Measurements from ENCODE around the gene TRPM6. TPM values are rescaled to one million over a fixed set of nuclear protein-coding genes. Genes with fewer than 3 reads are reported as not detected.

TRPM6 gene
- total RNA-seq, 2 donors from 2014 or later: 0.41 to 1.3 TPM

- H3K4me3 ChIP-seq: no peak overlapping the region
- DNase-seq (ENCODE audit: low spot score): no peak
- no peaks in the 10 kb centered on the region for H3K4me1 ChIP-seq (ENCODE audit: control insufficient read depth in 1 of 2, low read depth in 2 of 2)
- H3K36me3 ChIP-seq: no peaks in the 10 kb centered on the region
- TF ChIP-seq CTCF (IDR thresholded peaks at IDR 0.05): no peak
- no peak overlapping the region for H3K27ac ChIP-seq
- H3K27me3 ChIP-seq (replicated peaks; ENCODE audit: insufficient read depth): no peaks in the 10 kb centered on the region
- no peaks in the 10 kb centered on the region for H3K9me3 ChIP-seq
- ATAC-seq (ENCODE audit: insufficient number of reproducible peaks, low FRiP score, low read depth): no peak
Observed at GRCh38 chr9:74838351-74838750, 49.4 kb downstream of the TRPM6 start.

- DNase-seq (ENCODE audit: low spot score): no peak
- Histone ChIP-seq H3K9me3 (no peaks in the 10 kb centered on the region), H3K4me3 (no peak overlapping the region), H3K36me3 (no peaks in the 10 kb centered on the region), H3K27me3 (replicated peaks; ENCODE audit: insufficient read depth) (no peaks in the 10 kb centered on the region), H3K27ac (no peak overlapping the region), H3K4me1 (ENCODE audit: control insufficient read depth in 1 of 2, low read depth in 2 of 2) (no peaks in the 10 kb centered on the region)
- TF ChIP-seq CTCF (IDR thresholded peaks at IDR 0.05): no peak
- no peak for ATAC-seq (ENCODE audit: insufficient number of reproducible peaks, low FRiP score, low read depth)
Observed at GRCh38 chr9:74824654-74825053, 63.1 kb downstream of the TRPM6 start.

- DNase-seq (ENCODE audit: low spot score): no peak
- no peaks in the 10 kb centered on the region for H3K9me3 ChIP-seq
- no peak for ATAC-seq (ENCODE audit: insufficient number of reproducible peaks, low FRiP score, low read depth)
- no peaks in the 10 kb centered on the region for H3K4me1 ChIP-seq (ENCODE audit: control insufficient read depth in 1 of 2, low read depth in 2 of 2)
- no peaks in the 10 kb centered on the region for H3K36me3 ChIP-seq
- H3K27ac ChIP-seq: no peak overlapping the region
- no peak for TF ChIP-seq CTCF (IDR thresholded peaks at IDR 0.05)
- H3K4me3 ChIP-seq: no peak overlapping the region
- no peaks in the 10 kb centered on the region for H3K27me3 ChIP-seq (replicated peaks; ENCODE audit: insufficient read depth)
Observed at GRCh38 chr9:74821636-74822035, 66.1 kb downstream of the TRPM6 start.

DNA sequence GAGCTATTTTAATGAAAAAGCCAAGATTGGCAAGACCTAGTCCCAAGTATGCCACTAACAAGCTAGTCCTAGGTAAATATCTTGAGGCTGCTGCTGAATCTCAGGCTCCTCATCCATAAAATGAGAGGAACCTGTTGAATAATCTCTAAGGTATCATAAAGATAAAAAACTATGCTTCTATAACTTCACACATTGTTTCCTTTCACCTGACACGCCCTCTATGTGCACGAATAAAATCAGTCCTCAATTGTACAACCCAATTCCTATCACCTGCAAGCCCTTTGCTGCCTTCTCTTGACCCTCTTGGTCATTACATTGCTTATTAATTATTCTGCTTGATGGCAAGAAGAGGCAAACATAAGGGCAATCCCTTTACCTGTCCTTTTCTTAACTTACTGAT is 69.9 kb downstream of the TRPM6 start:
- Histone ChIP-seq H3K27me3 (replicated peaks; ENCODE audit: insufficient read depth) (no peaks in the 10 kb centered on the region), H3K4me3 (no peak overlapping the region), H3K36me3 (no peaks in the 10 kb centered on the region), H3K9me3 (no peaks in the 10 kb centered on the region), H3K27ac (no peak overlapping the region), H3K4me1 (ENCODE audit: control insufficient read depth in 1 of 2, low read depth in 2 of 2) (no peaks in the 10 kb centered on the region)
- DNase-seq (ENCODE audit: low spot score) (no peak), ATAC-seq (ENCODE audit: insufficient number of reproducible peaks, low FRiP score, low read depth) (no peak)
- no peak for TF ChIP-seq CTCF (IDR thresholded peaks at IDR 0.05)

DNA sequence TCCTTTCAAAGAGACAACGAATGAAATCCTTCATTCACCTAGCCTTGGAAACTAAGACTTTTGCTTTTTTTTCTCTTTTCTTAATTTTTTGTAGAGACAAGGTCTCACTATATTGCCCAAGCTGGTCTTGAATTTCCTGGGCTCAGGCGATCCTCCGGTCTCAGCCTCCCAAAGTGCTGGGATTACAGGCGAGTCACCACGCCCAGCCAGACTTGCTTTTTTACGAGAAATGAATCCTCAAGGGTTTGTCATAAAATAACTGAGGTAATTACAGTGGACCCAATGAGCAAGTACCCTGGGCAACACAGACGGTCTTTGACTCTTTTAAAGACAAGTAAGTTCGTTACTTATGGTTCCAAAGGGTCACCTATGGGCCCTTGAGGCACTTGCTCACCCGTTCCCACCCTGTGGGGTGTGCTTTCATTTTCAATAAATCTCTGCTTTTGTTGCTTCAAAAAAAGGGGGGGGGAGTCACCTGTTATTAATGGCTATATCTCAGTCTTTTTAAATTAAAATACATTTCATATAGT is 70.4 kb downstream of the TRPM6 start:
- no peaks in the 10 kb centered on the region for H3K36me3 ChIP-seq
- no peak overlapping the region for H3K4me3 ChIP-seq
- H3K27ac ChIP-seq: no peak overlapping the region
- H3K27me3 ChIP-seq (replicated peaks; ENCODE audit: insufficient read depth): no peaks in the 10 kb centered on the region
- ATAC-seq (ENCODE audit: insufficient number of reproducible peaks, low FRiP score, low read depth) (no peak), DNase-seq (ENCODE audit: low spot score) (no peak)
- no peak for TF ChIP-seq CTCF (IDR thresholded peaks at IDR 0.05)
- H3K9me3 ChIP-seq: no peaks in the 10 kb centered on the region
- no peaks in the 10 kb centered on the region for H3K4me1 ChIP-seq (ENCODE audit: control insufficient read depth in 1 of 2, low read depth in 2 of 2)

Data from thoracic aorta (tissue), 2 donors.